ENCODE measurements around the gene KDM3A. TPM values are rescaled to one million over a fixed set of nuclear protein-coding genes. Genes with fewer than 3 reads are reported as not detected.

The KDM3A gene
- total RNA-seq, 1 donor from 2014 or later: 23.3 TPM

DNA sequence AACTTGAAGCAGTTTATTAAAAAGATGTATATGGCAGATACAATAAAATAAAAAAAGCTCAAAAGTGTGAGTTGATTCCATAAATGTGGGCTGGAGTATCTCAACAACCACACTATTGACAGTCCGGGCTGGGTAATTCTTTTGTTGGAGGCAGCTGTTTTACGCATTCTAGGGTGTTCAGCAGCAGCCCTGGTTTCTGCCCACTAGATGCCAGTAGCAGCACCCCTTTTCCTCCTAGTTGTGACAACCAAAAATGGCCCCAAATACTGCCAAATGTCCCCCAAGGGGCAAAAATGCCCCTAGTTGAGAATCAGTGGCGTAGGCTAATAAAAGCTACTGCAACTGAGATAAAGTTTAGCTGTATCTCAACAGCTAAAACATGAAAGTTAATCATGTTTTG is 77.3 kb downstream of the KDM3A start:
- DNase-seq (ENCODE audit: low read depth, low spot score): no peak

- DNase-seq (ENCODE audit: low read depth, low spot score): no peak
Observed at GRCh38 chr2:86519349-86519748, 78.2 kb downstream of the KDM3A start.

- DNase-seq (ENCODE audit: low read depth, low spot score): no peak
Observed at GRCh38 chr2:86520153-86520552, 79.0 kb downstream of the KDM3A start.

DNA sequence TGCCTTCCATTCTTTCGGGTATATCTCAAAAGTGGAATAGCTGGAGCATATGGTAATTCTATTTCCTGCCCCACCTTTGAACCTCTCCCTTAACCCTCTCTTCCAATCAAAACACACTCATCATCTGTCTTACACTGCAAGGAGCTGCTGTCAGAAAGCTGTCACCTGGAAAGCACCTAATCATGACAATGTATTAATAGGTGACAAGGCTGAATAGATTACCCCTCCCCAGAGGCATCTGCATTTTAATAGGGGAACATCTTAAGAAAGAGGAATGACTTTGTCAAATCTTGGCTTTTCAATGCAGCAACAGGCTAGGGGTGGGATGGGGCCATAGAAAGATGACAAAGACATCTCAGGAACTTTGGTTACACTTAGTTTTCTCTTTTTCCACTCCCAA is 80.8 kb downstream of the KDM3A start:
- DNase-seq (ENCODE audit: low read depth, low spot score): no peak

GRCh38 chr2:86522711-86523110 is 81.5 kb downstream of the KDM3A start:
- DNase-seq (ENCODE audit: low read depth, low spot score): no peak

- no peak for DNase-seq (ENCODE audit: low read depth, low spot score)
Observed at GRCh38 chr2:86523491-86523890, 82.3 kb downstream of the KDM3A start.

DNA sequence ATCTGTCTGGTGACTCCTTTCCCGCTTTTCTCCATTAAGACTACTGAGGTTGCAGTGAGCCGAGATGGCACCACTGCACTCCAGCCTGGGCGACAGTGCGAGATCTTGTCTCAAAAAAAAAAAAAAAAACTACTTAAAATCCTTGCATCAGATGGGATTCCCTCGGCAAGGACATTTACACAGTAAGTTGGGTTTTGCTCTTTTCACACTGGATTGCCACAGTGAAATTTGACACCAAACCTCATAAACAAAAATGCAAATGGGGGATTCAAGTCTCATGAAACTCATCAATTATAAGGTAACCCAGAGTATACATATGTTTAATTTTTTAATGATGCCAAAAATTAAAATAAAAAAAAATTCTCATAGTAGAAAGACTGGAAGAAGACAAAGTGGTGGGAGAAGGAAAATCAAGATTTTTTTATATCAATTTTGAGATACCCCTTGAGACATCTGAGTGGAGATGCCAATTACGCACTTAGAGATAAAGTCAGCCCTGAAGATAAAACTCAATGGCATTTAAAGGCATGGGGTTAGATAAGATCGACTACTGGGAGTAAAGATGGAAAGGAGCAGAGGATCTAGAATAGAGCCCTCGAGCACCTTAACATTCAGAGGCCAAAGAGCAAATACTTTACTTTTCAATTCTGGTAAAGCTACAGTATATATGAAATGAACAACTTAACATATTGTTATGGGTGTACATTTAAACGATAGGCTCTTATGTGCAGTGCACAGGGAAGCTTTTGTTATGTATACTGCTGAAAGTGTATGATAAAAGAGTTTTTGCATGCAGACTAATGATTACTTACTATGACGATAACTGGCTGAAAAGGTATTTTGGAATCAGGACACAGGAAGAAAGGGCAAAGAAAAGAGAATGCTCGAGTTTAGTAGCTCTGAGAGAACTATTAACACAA is 84.5 kb downstream of the KDM3A start:
- no peak for DNase-seq (ENCODE audit: low read depth, low spot score)

DNA sequence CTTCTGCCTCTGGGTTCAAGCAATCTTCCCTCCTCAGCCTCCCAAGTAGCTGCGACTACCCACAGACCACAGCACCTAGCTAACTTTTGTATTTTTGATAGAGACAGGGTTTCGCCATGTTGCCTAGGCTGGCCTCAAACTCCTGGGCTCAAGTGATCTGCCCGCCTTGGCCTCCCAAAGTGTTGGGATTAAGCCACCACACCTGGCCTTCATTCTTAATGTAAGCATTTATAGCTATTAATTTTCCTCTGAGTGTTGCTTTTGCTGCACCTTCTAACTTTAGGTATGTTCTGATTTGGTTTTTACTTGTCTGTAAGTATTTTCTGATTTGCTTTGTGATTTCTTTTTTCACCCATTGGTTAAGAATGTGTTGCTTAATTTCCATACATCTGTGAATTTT is 92.4 kb downstream of the KDM3A start:
- no peak for DNase-seq (ENCODE audit: low read depth, low spot score)

- no peak for DNase-seq (ENCODE audit: low read depth, low spot score)
Observed at GRCh38 chr2:86541334-86541733, 100.2 kb downstream of the KDM3A start.

Other genes starting within 250 kb of the KDM3A start
- 67.0 and 68.9 TPM in 2 replicates for gene IMMT, start 245.9 kb upstream of the KDM3A start, total RNA-seq
- gene MRPL35, start 241.9 kb upstream of the KDM3A start, total RNA-seq: 36.0 and 68.7 TPM in 2 replicates
- gene REEP1, start 103.7 kb upstream of the KDM3A start, total RNA-seq: 0.25 and 0.26 TPM in 2 replicates
- gene CHMP3, start 122.1 kb downstream of the KDM3A start, total RNA-seq: 87.6 and 97.9 TPM in 2 replicates
- gene RNF103, start 182.5 kb downstream of the KDM3A start, total RNA-seq: 18.7 and 19.6 TPM in 2 replicates

All from pulmonary artery endothelial cell (primary cell).